ENCODE results near the gene CORIN.

DNA sequence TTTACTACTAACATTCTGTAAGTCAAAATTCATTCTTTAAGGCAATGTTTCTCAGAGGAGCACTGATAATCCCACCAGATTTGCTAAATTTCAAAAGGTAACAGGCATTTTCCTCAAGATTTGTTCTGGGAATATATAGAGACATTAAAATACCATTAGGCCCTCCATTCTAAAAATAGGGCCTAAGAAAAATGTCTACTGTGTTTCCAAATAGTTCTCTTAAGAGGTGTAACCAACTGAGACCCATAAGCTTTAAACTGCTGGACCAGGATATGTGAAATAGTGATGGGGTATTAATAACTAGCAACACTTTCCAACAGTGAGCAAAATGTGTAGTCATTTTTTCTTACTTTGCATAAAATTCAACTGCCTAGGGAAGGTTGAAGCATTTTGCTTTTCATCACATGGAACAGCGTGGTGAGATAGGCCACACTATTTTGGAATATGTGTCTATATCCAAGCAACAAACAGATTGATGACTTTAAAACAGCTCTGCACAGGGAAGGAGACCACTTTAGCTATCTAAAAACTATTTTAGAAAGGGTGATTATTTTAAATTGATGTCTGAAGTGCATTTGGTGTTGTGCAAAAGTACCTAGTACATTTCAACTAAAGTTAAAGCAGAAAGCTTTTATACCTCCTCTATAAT, 89.9 kb downstream of the CORIN start:
- TF ChIP-seq, protein P1, sequence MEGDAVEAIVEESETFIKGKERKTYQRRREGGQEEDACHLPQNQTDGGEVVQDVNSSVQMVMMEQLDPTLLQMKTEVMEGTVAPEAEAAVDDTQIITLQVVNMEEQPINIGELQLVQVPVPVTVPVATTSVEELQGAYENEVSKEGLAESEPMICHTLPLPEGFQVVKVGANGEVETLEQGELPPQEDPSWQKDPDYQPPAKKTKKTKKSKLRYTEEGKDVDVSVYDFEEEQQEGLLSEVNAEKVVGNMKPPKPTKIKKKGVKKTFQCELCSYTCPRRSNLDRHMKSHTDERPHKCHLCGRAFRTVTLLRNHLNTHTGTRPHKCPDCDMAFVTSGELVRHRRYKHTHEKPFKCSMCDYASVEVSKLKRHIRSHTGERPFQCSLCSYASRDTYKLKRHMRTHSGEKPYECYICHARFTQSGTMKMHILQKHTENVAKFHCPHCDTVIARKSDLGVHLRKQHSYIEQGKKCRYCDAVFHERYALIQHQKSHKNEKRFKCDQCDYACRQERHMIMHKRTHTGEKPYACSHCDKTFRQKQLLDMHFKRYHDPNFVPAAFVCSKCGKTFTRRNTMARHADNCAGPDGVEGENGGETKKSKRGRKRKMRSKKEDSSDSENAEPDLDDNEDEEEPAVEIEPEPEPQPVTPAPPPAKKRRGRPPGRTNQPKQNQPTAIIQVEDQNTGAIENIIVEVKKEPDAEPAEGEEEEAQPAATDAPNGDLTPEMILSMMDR (IDR thresholded peaks at IDR 0.05): no peak
- TF ChIP-seq EP300 (IDR thresholded peaks at IDR 0.05) (no peak), POLR2A (IDR thresholded peaks at IDR 0.05) (no peak)

Data from suprapubic skin (tissue), 3 donors.